SK-N-DZ (cell line): Measurements from ENCODE around the gene ADGRF3.
"Not testable (repeated sequence)": the region's sequence is repeated elsewhere in the genome, so short reads cannot be mapped to it uniquely, and the experiment has no call there.

Experiments
- DNase-seq: peaks from one replicate; pipeline ENCODE4 v3.0.0-alpha.2; 2015; ENCODE audit warnings: low spot score

ADGRF3 gene

GRCh38 chr2:26276484-26277227, 69.9 kb downstream of the ADGRF3 start:
- no peak for DNase-seq

- no peak for DNase-seq
These were observed 72.5 kb downstream of the ADGRF3 start for GRCh38 chr2:26274058-26274613.

GRCh38 chr2:26273501-26273900, 73.1 kb downstream of the ADGRF3 start:
- DNase-seq = no peak

- no peak for DNase-seq
These were observed 76.2 kb downstream of the ADGRF3 start for GRCh38 chr2:26270373-26270772.

GRCh38 chr2:26269571-26270158, 76.9 kb downstream of the ADGRF3 start:
- DNase-seq = no peak

- not testable (repeated sequence) for DNase-seq
These were observed 77.8 kb downstream of the ADGRF3 start for GRCh38 chr2:26268670-26269385.

GRCh38 chr2:26268213-26268612, 78.4 kb downstream of the ADGRF3 start:
- DNase-seq = no peak

GRCh38 chr2:26258836-26259235, 87.8 kb downstream of the ADGRF3 start:
- DNase-seq = not testable (repeated sequence)
